Smooth muscle cell (in vitro differentiated cells): ENCODE results near the gene LIX1L. TPM values are rescaled to one million over a fixed set of nuclear protein-coding genes. Genes with fewer than 3 reads are reported as not detected.

Source experiments
- DNase-seq: peaks from one replicate; lab custom pipeline; 2025; ENCODE audit not compliant: unreplicated experiment; lab: John Stamatoyannopoulos, UW
- H2AFZ ChIP-seq: fragments of 200-600 bp; sonication (generic); 2 replicates; pipeline ENCODE4 v1.6.0; 2016; ENCODE audit warnings: antibody characterized with exemption, low read depth, mild to moderate bottlenecking
- H3F3A ChIP-seq: fragments of 200-600 bp; sonication (generic); 2 replicates; pipeline ENCODE4 v1.6.0; 2017; ENCODE audit warnings: antibody characterized with exemption, low read depth
- H3K27ac ChIP-seq: fragments of 200-600 bp; sonication (generic); 2 replicates; pipeline ENCODE4 v1.5.1; 2016; ENCODE audit warnings: low read depth, mild to moderate bottlenecking
- H3K27me3 ChIP-seq: fragments of 200-600 bp; sonication (generic); 2 replicates; pipeline ENCODE4 v1.6.1; 2016; ENCODE audit warnings: low read depth, mild to moderate bottlenecking
- H3K36me3 ChIP-seq: fragments of 200-600 bp; sonication (generic); 2 replicates; pipeline ENCODE4 v1.5.1; 2016; ENCODE audit warnings: low read depth
- H3K4me1 ChIP-seq: fragments of 200-600 bp; sonication (generic); 2 replicates; pipeline ENCODE4 v1.5.1; 2016; ENCODE audit warnings: low read depth
- H3K4me2 ChIP-seq: fragments of 200-600 bp; sonication (generic); 2 replicates; pipeline ENCODE4 v1.6.0; 2016; ENCODE audit warnings: mild to moderate bottlenecking
- H3K4me3 ChIP-seq: fragments of 200-600 bp; sonication (generic); 2 replicates; pipeline ENCODE4 v1.5.1; 2016; ENCODE audit warnings: mild to moderate bottlenecking
- H3K79me2 ChIP-seq: fragments of 200-600 bp; sonication (generic); 2 replicates; pipeline ENCODE4 v1.6.0; 2016; ENCODE audit warnings: low read depth, mild to moderate bottlenecking
- H3K9ac ChIP-seq: fragments of 200-600 bp; sonication (generic); 2 replicates; pipeline ENCODE4 v1.6.0; 2016; ENCODE audit warnings: low read depth
- H3K9me3 ChIP-seq: fragments of 200-600 bp; sonication (generic); replicated peaks from 2 replicates; pipeline ENCODE4 v1.5.1; 2016; ENCODE audit warnings: low read depth
- H4K20me1 ChIP-seq: fragments of 200-600 bp; sonication (generic); 2 replicates; pipeline ENCODE4 v1.6.0; 2016; ENCODE audit warnings: low read depth
- WGBS: methylation state at CpG from one replicate; pipeline ENCODE4 v1.1.7; 2016; ENCODE audit warnings: low lambda C conversion rate; 5-methylcytosine and 5-hydroxymethylcytosine counted together
- polyA plus RNA-seq: library from polyadenylated mRNA; unstranded; fragments of >200 nt; fragmentation: Nextera tagmentation; extraction: Ambion mirVana; gene quantifications from 2 replicates; pipeline ENCODE4 v1.2.1, GENCODE V29; 2016
- total RNA-seq: library from RNA; depleted of rRNA; stranded (reverse); fragments of >200 nt; gene quantifications from 2 replicates; pipeline ENCODE4 v1.2.3, GENCODE V29; 2014
- TF ChIP-seq, protein P1 (sequence below): fragments of 200-600 bp; sonication (generic); IDR thresholded peaks from 2 replicates; pipeline ENCODE4 v1.5.1; 2017; ENCODE audit warnings: borderline replicate concordance, mild to moderate bottlenecking, antibody characterized with exemption; ENCODE audit not compliant: insufficient read depth, poor library complexity, severe bottlenecking

The LIX1L gene
- total and polyA plus RNA-seq, 2 experiments from 2014 or later = 31.1 to 32.7 TPM

- no peak for DNase-seq
- Histone ChIP-seq H3K4me1 (peaks cover 16% of the 10 kb centered on the region), H3K4me3 (no peak overlapping the region), H3K4me2 (no peak overlapping the region), H3K9me3 (no peaks in the 10 kb centered on the region), H2AFZ (no peak overlapping the region), H4K20me1 (no peaks in the 10 kb centered on the region), H3K27ac (no peak overlapping the region), H3K79me2 (no peaks in the 10 kb centered on the region), H3F3A (peaks cover 7% of the 10 kb centered on the region), H3K36me3 (no peaks in the 10 kb centered on the region), H3K9ac (no peak overlapping the region), H3K27me3 (no peaks in the 10 kb centered on the region)
- TF ChIP-seq, protein P1, sequence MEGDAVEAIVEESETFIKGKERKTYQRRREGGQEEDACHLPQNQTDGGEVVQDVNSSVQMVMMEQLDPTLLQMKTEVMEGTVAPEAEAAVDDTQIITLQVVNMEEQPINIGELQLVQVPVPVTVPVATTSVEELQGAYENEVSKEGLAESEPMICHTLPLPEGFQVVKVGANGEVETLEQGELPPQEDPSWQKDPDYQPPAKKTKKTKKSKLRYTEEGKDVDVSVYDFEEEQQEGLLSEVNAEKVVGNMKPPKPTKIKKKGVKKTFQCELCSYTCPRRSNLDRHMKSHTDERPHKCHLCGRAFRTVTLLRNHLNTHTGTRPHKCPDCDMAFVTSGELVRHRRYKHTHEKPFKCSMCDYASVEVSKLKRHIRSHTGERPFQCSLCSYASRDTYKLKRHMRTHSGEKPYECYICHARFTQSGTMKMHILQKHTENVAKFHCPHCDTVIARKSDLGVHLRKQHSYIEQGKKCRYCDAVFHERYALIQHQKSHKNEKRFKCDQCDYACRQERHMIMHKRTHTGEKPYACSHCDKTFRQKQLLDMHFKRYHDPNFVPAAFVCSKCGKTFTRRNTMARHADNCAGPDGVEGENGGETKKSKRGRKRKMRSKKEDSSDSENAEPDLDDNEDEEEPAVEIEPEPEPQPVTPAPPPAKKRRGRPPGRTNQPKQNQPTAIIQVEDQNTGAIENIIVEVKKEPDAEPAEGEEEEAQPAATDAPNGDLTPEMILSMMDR = no peak
- WGBS = 92% methylated on average over 2 of the region's 2 CpGs
Observed at GRCh38 chr1:145967288-145967687, 9.5 kb upstream of the LIX1L start.

- TF ChIP-seq, protein P1 = no peak
- H3K27ac ChIP-seq = no peak overlapping the region
- peak overlapping the region; percentile 91 for H3K4me2 ChIP-seq
- H3K4me3 ChIP-seq = peak overlapping the region; percentile 74
- H4K20me1 ChIP-seq = no peaks in the 10 kb centered on the region
- 29% methylated on average over 5 of the region's 5 CpGs for WGBS
- peak overlapping the region; percentile 47 for H3K9ac ChIP-seq
- no peaks in the 10 kb centered on the region for H3K36me3 ChIP-seq
- no peaks in the 10 kb centered on the region for H3K79me2 ChIP-seq
- H3K27me3 ChIP-seq = no peaks in the 10 kb centered on the region
- H3F3A ChIP-seq = peaks cover 7% of the 10 kb centered on the region
- peak overlapping the region; percentile 84 for H2AFZ ChIP-seq
- H3K4me1 ChIP-seq = peaks cover 26% of the 10 kb centered on the region
- no peak for DNase-seq
- H3K9me3 ChIP-seq = no peaks in the 10 kb centered on the region
Observed at GRCh38 chr1:145965119-145965744, 7.4 kb upstream of the LIX1L start.

DNA sequence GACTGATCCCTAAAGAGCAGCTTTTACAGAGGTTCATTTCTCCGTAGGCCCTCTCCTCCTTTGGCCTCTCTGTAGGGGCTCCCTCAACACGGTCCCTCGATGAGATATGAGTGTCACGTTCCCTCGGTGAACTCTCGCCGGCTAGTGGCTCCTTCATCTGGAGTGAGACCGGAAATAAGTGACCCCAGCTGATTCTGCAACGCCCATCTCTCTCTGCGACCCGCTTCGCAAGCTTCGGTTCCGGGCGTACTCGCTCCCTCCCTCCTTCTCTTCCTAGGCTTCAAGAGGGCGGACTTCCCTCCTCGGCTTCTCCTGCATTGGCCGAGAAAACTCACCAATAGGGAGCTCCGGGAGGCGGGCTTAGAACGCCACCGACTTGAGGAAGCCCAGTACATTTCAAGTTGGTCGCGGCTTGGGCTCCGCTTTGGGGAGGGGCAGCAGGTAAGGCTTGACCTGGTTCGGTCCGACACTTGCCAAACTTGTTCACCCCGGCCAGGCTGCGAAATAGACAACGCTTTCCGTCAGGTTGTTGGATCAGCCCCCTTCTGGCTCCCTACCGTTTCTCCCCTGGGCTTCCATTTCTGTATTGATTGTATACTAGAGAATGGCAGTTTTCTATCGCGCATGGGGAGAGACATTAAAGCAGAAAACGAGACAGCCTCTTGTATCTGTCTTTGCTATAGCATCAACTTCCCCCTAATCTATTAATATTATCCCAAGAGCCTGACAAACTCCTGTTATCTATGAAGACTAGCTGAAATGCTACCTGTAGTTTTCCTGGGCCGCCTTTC lies 6.7 kb upstream of the LIX1L start, which contains the start of the genes ANKRD34A and POLR3GL:
TSS of gene ANKRD34A (minus strand) at position 248 of the 791 bp plus-strand sequence. CDS start 2,816 bp downstream, outside the sequence.
TSS of gene POLR3GL (plus strand) at position 363 of the 791 bp plus-strand sequence. CDS start 10,176 bp downstream, outside the sequence.
- Histone ChIP-seq H2AFZ (peak within 1 kb of the TSS; percentile 84), H3F3A (peaks cover 7% of the 10 kb centered on the region)
- 2% methylated on average over 37 of the region's 37 CpGs for WGBS

More for the DNA sequence above, 6.7 kb upstream of the LIX1L start, which contains the start of the genes ANKRD34A and POLR3GL:
- Histone ChIP-seq H3K9ac (peak within 1 kb of the TSS; percentile 47), H3K4me1 (peaks cover 26% of the 10 kb centered on the region), H3K79me2 (no peaks in the 10 kb centered on the region), H4K20me1 (no peaks in the 10 kb centered on the region), H3K4me3 (peak within 1 kb of the TSS; percentile 74), H3K36me3 (no peaks in the 10 kb centered on the region), H3K27ac (peak within 1 kb of the TSS; percentile 76), H3K27me3 (no peaks in the 10 kb centered on the region), H3K9me3 (no peaks in the 10 kb centered on the region), H3K4me2 (peak within 1 kb of the TSS; percentile 91)
- DNase-seq = peak; percentile 55
- TF ChIP-seq, protein P1 = no peak
